Keratinocyte (primary cell): ENCODE results near the gene DLEC1.

Experiments used
- EZH2 ChIP-seq: IDR thresholded peaks from one replicate; pipeline ENCODE4 v1.6.1; 2012; ENCODE audit warnings: inconsistent platforms, mild to moderate bottlenecking, low read length, moderate library complexity
- TF ChIP-seq, protein P1 (sequence below), 3 experiments: IDR thresholded peaks in 1 of 3; conservative IDR thresholded peaks in 1 of 3; optimal IDR thresholded peaks in 1 of 3; 2 replicates in 2 of 3; 3 replicates in 1 of 3; pipeline versions ENCODE3 to v1.5.1; 2011; ENCODE audit warnings: low read length in 3 of 3, mild to moderate bottlenecking in 3 of 3, moderate library complexity in 2 of 3, control low read depth in 1 of 3, inconsistent platforms in 1 of 3; ENCODE audit not compliant: insufficient read depth in 2 of 3; ENCODE audit errors: extremely low read depth in 1 of 3

GRCh38 chr3:37991109-37991508 is 47.9 kb upstream of the DLEC1 start:
- TF ChIP-seq EZH2 = no peak
- TF ChIP-seq, protein P1, sequence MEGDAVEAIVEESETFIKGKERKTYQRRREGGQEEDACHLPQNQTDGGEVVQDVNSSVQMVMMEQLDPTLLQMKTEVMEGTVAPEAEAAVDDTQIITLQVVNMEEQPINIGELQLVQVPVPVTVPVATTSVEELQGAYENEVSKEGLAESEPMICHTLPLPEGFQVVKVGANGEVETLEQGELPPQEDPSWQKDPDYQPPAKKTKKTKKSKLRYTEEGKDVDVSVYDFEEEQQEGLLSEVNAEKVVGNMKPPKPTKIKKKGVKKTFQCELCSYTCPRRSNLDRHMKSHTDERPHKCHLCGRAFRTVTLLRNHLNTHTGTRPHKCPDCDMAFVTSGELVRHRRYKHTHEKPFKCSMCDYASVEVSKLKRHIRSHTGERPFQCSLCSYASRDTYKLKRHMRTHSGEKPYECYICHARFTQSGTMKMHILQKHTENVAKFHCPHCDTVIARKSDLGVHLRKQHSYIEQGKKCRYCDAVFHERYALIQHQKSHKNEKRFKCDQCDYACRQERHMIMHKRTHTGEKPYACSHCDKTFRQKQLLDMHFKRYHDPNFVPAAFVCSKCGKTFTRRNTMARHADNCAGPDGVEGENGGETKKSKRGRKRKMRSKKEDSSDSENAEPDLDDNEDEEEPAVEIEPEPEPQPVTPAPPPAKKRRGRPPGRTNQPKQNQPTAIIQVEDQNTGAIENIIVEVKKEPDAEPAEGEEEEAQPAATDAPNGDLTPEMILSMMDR (optimal IDR thresholded peaks at IDR 0.05 in 1 of 3, IDR thresholded peaks at IDR 0.05 in 1 of 3, conservative IDR thresholded peaks at IDR 0.05 in 1 of 3; ENCODE audit: extremely low read depth in 1 of 3, insufficient read depth in 2 of 3, low read length in 3 of 3) = no peak
